ENCODE data around the gene EIPR1. TPM values are rescaled to one million over a fixed set of nuclear protein-coding genes. Genes with fewer than 3 reads are reported as not detected.

EIPR1 gene
- total and polyA plus RNA-seq, 4 donors = 26.2 to 45.4 (median 36.1) TPM

DNA sequence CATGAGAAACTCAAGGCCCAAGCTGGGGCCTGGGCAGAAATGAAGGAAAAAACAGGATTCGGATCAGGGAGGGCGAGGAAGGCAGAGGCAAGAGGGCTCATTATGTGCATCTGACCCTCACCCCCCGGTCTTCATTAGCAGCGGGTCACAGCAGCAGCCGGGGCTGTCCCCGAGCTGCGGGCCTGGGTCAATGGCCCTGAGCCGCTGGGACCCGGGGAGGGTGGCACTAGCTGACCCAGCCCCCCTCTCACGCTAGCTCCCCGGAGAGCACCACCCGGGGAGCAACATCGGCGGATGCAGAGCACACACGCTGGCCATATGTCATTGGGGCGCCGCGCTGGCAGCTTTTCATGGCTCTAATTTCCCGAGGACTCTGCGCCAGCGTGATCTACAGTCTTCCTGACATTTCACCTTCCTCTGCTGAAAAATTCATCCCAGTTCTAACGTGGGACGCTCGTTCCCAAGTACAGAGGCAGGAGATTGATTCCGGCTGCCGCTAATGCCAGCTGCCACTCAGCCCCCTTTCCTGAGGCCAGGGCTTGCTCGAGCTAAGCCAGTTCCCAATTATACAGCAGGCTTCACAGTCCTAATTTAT is 63.7 kb downstream of the EIPR1 start:
- Histone ChIP-seq H3K9me3 (ENCODE audit: control insufficient read depth, insufficient read depth, low read length) (no peaks in the 10 kb centered on the region), H3K36me3 (ENCODE audit: control insufficient read depth, insufficient read depth, low read length) (peaks cover 16% of the 10 kb centered on the region), H3K4me3 (ENCODE audit: low read depth, low read length) (no peak overlapping the region), H3K27ac (ENCODE audit: low read depth, low read length) (peak overlapping the region; percentile 21), H3K27me3 (ENCODE audit: control insufficient read depth, insufficient read depth, low read length) (no peaks in the 10 kb centered on the region), H3K4me1 (ENCODE audit: control insufficient read depth, insufficient read depth, low read length) (peaks cover 24% of the 10 kb centered on the region)
- peak in 2 of 6 donors; percentile 52 to 87 for DNase-seq (ENCODE audit: low read depth in 4 of 6, low spot score in 6 of 6)
- 16% methylated on average over 27 of the region's 27 CpGs for WGBS (ENCODE audit: insufficient coverage)

DNA sequence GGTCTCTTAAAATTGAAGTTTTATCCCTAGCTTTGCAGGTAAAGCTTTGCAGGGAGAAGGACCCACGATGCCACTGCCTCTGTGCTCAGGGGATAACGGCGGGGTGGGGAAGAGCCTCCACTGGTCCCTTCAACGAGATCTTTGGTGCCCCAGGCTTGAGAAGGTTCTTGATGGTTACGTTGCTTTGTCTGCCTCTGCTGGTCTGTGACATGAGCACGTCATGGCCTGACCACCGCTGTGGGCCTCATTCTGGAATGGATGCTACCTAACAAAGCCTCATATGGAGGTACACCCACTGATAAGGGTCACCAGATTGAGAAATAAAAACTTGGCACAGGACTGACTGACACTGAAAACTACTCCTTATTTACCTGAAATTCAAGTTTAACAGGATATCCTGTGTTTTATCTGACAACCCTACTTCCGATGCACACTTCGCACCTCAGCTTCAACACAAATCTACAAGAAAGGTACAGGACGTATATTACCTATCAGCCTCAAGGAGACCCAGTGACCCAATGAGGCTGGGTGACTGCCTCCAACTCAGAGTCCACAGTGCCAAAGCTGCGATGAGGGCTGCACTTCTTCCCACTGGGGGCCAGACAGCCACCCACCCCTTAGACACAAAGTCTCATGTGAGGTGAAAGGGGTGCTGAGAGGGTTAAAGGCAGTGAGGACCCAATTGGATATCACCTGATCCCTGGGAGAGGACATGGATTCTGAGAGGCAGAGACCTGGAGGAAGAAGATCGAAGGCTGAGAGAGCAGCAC is 64.9 kb downstream of the EIPR1 start:
- Histone ChIP-seq H3K27me3 (ENCODE audit: control insufficient read depth, insufficient read depth, low read length) (no peaks in the 10 kb centered on the region), H3K9me3 (ENCODE audit: control insufficient read depth, insufficient read depth, low read length) (no peaks in the 10 kb centered on the region), H3K4me3 (ENCODE audit: low read depth, low read length) (no peak overlapping the region), H3K27ac (ENCODE audit: low read depth, low read length) (no peak overlapping the region), H3K36me3 (ENCODE audit: control insufficient read depth, insufficient read depth, low read length) (peaks cover 13% of the 10 kb centered on the region), H3K4me1 (ENCODE audit: control insufficient read depth, insufficient read depth, low read length) (peaks cover 19% of the 10 kb centered on the region)
- WGBS (ENCODE audit: insufficient coverage) = 95% methylated on average over 11 of the region's 12 CpGs
- DNase-seq (ENCODE audit: low read depth in 4 of 6, low spot score in 6 of 6) = no peak

- Histone ChIP-seq H3K36me3 (ENCODE audit: control insufficient read depth, insufficient read depth, low read length) (peaks cover 2% of the 10 kb centered on the region), H3K4me3 (ENCODE audit: low read depth, low read length) (no peak overlapping the region), H3K4me1 (ENCODE audit: control insufficient read depth, insufficient read depth, low read length) (peaks cover 18% of the 10 kb centered on the region), H3K27ac (ENCODE audit: low read depth, low read length) (no peak overlapping the region), H3K9me3 (ENCODE audit: control insufficient read depth, insufficient read depth, low read length) (no peaks in the 10 kb centered on the region), H3K27me3 (ENCODE audit: control insufficient read depth, insufficient read depth, low read length) (no peaks in the 10 kb centered on the region)
- 94% methylated on average over 11 of the region's 12 CpGs for WGBS (ENCODE audit: insufficient coverage)
- no peak for DNase-seq (ENCODE audit: low read depth in 4 of 6, low spot score in 6 of 6)
Measured at GRCh38 chr2:3311601-3312000, 66.0 kb downstream of the EIPR1 start.

DNA sequence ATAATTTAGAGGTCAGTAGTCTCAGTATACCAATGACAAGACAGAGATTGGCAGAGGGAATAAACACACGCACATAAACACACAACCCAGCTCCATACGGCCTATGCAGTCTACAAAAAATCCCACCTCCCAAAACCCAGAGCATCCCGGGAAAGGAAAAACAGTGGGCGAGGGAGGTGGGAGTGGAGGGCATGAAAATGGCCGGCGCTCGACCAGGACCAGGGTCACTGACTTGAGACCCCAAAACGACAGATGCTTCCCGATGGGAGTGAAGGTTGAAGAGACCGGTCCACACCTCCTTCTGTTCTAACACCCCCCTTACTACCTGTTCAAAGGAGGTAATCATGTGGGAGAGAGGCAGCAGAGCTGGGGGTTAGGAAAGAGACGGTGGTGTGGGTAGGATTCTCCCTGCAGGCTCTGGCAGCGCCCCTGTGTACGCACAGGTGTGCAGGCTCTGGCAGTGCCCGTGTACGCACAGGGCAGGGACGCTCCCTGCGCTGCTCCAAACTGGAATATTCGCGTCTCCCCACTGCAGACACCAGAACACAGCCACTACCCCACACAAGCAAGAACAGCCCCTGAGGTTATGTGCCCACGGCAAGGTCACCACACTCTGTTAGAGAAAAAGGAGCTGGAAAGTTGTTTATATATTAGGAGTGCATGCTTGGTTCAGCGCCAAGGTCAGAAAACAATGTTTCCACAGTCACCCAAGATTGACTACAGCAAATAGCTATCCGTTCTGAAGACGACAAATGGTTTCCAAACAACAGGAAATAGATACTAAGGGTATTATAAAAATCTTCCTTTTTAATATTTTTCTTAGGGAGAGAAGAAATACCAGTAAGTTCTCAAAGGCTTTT is 67.9 kb downstream of the EIPR1 start:
- no peak overlapping the region for H3K27ac ChIP-seq (ENCODE audit: low read depth, low read length)
- DNase-seq (ENCODE audit: low read depth in 4 of 6, low spot score in 6 of 6) = no peak
- 94% methylated on average over 3 of the region's 23 CpGs for whole genome bisulfite sequencing (ENCODE audit: insufficient coverage)
- no peak overlapping the region for H3K4me3 ChIP-seq (ENCODE audit: low read depth, low read length)
- H3K4me1 ChIP-seq (ENCODE audit: control insufficient read depth, insufficient read depth, low read length) = peaks cover 16% of the 10 kb centered on the region
- no peaks in the 10 kb centered on the region for H3K27me3 ChIP-seq (ENCODE audit: control insufficient read depth, insufficient read depth, low read length)
- no peaks in the 10 kb centered on the region for H3K9me3 ChIP-seq (ENCODE audit: control insufficient read depth, insufficient read depth, low read length)
- peaks cover 5% of the 10 kb centered on the region for H3K36me3 ChIP-seq (ENCODE audit: control insufficient read depth, insufficient read depth, low read length)

- H3K4me1 ChIP-seq (ENCODE audit: control insufficient read depth, insufficient read depth, low read length) = peaks cover 11% of the 10 kb centered on the region
- WGBS (ENCODE audit: insufficient coverage) = 77% methylated on average over 9 of the region's 9 CpGs
- H3K36me3 ChIP-seq (ENCODE audit: control insufficient read depth, insufficient read depth, low read length) = peaks cover 7% of the 10 kb centered on the region
- H3K27me3 ChIP-seq (ENCODE audit: control insufficient read depth, insufficient read depth, low read length) = no peaks in the 10 kb centered on the region
- DNase-seq (ENCODE audit: low read depth in 4 of 6, low spot score in 6 of 6) = no peak
- no peak overlapping the region for H3K27ac ChIP-seq (ENCODE audit: low read depth, low read length)
- H3K4me3 ChIP-seq (ENCODE audit: low read depth, low read length) = no peak overlapping the region
- H3K9me3 ChIP-seq (ENCODE audit: control insufficient read depth, insufficient read depth, low read length) = no peaks in the 10 kb centered on the region
Measured at GRCh38 chr2:3307901-3308300, 69.7 kb downstream of the EIPR1 start.

- DNase-seq (ENCODE audit: low read depth in 4 of 6, low spot score in 6 of 6) = no peak
- 98% methylated on average over 9 of the region's 9 CpGs for WGBS (ENCODE audit: insufficient coverage)
- Histone ChIP-seq H3K27ac (ENCODE audit: low read depth, low read length) (no peak overlapping the region), H3K4me1 (ENCODE audit: control insufficient read depth, insufficient read depth, low read length) (peaks cover 17% of the 10 kb centered on the region), H3K27me3 (ENCODE audit: control insufficient read depth, insufficient read depth, low read length) (no peaks in the 10 kb centered on the region), H3K36me3 (ENCODE audit: control insufficient read depth, insufficient read depth, low read length) (peaks cover 11% of the 10 kb centered on the region), H3K9me3 (ENCODE audit: control insufficient read depth, insufficient read depth, low read length) (no peaks in the 10 kb centered on the region), H3K4me3 (ENCODE audit: low read depth, low read length) (no peak overlapping the region)
Measured at GRCh38 chr2:3307236-3307635, 70.4 kb downstream of the EIPR1 start.

GRCh38 chr2:3305952-3306351 is 71.7 kb downstream of the EIPR1 start:
- DNase-seq (ENCODE audit: low read depth in 4 of 6, low spot score in 6 of 6) = no peak
- Histone ChIP-seq H3K27me3 (ENCODE audit: control insufficient read depth, insufficient read depth, low read length) (no peaks in the 10 kb centered on the region), H3K4me1 (ENCODE audit: control insufficient read depth, insufficient read depth, low read length) (peaks cover 20% of the 10 kb centered on the region), H3K4me3 (ENCODE audit: low read depth, low read length) (no peak overlapping the region), H3K27ac (ENCODE audit: low read depth, low read length) (no peak overlapping the region), H3K9me3 (ENCODE audit: control insufficient read depth, insufficient read depth, low read length) (no peaks in the 10 kb centered on the region), H3K36me3 (ENCODE audit: control insufficient read depth, insufficient read depth, low read length) (peaks cover 8% of the 10 kb centered on the region)
- WGBS (ENCODE audit: insufficient coverage) = 85% methylated on average over 11 of the region's 12 CpGs

GRCh38 chr2:3305431-3305830 is 72.2 kb downstream of the EIPR1 start:
- WGBS (ENCODE audit: insufficient coverage) = 87% methylated on average over 9 of the region's 9 CpGs
- no peaks in the 10 kb centered on the region for H3K27me3 ChIP-seq (ENCODE audit: control insufficient read depth, insufficient read depth, low read length)
- no peak overlapping the region for H3K4me3 ChIP-seq (ENCODE audit: low read depth, low read length)
- no peak for DNase-seq (ENCODE audit: low read depth in 4 of 6, low spot score in 6 of 6)
- no peaks in the 10 kb centered on the region for H3K9me3 ChIP-seq (ENCODE audit: control insufficient read depth, insufficient read depth, low read length)
- H3K36me3 ChIP-seq (ENCODE audit: control insufficient read depth, insufficient read depth, low read length) = peaks cover 8% of the 10 kb centered on the region
- H3K4me1 ChIP-seq (ENCODE audit: control insufficient read depth, insufficient read depth, low read length) = peaks cover 20% of the 10 kb centered on the region
- no peak overlapping the region for H3K27ac ChIP-seq (ENCODE audit: low read depth, low read length)

DNA sequence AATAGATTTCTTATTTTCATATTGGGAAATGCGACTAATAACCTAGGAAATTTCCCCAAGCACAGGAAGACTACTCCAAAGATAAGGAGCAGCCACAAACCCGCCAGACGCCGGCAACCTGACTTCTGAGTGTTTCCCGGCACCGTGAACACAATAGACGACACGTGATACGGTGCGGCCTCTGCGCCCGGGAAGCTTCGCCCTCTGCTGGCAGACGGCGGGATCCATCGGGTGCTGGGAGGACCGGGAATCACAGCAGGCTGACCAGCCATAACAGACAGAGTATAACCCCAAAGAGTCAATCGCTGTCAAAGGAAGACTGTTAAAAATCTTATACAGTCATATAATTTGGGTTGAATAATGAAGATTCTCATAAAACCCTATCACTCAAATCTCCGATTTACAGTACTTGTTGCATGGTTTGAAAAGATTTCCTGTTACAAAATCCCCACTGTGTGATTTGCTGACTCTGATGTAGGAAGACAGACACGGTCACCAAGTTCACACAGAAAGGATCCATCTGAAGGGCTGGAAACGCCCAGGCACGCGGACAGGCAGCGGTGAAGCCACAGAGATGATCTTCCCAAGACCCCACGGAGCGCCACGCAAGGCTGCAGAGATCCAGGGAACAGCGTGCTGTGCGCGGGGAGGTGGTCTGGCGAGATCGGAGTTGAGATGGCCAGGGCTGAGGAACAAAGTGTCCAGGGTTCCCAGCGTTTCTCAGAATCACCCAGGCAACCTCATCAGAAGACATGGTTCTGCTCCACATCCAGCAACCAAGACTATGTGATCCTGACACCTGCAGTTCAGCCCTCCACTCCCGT is 73.8 kb downstream of the EIPR1 start:
- Histone ChIP-seq H3K27me3 (ENCODE audit: control insufficient read depth, insufficient read depth, low read length) (no peaks in the 10 kb centered on the region), H3K9me3 (ENCODE audit: control insufficient read depth, insufficient read depth, low read length) (no peaks in the 10 kb centered on the region), H3K27ac (ENCODE audit: low read depth, low read length) (peak overlapping the region; percentile 47), H3K4me1 (ENCODE audit: control insufficient read depth, insufficient read depth, low read length) (peaks cover 20% of the 10 kb centered on the region), H3K36me3 (ENCODE audit: control insufficient read depth, insufficient read depth, low read length) (peaks cover 11% of the 10 kb centered on the region), H3K4me3 (ENCODE audit: low read depth, low read length) (peak overlapping the region; percentile 35)
- peak in 4 of 6 donors; percentile 77 to 97 (median 88) for DNase-seq (ENCODE audit: low read depth in 4 of 6, low spot score in 6 of 6)
- 39% methylated on average over 28 of the region's 34 CpGs for WGBS (ENCODE audit: insufficient coverage)

Data from spinal cord (tissue), 10 donors.